Kidney (tissue), 14 donors: ENCODE data around the gene CHRD. TPM values are rescaled to one million over a fixed set of nuclear protein-coding genes. Genes with fewer than 3 reads are reported as not detected.
A peak's percentile ranks its signal among the peaks of the same experiment; 100 is the strongest.

Experiments used
- DNase-seq, 5 donors: peaks; one replicate each; pipeline ENCODE4 v3.0.0-alpha.2; 2013 to 2020
- FAIRE-seq: peaks from 2 replicates; lab custom pipeline; 2012; peaks lifted over from hg19 to GRCh38; lab: Jason Lieb, UNC
- H3K27ac ChIP-seq, 2 donors: one replicate each; pipeline ENCODE4 v1.7.0; 2013; ENCODE audit warnings: low read depth in 2 of 2, low read length in 2 of 2, inconsistent platforms in 1 of 2
- H3K27me3 ChIP-seq: one replicate; pipeline ENCODE4 v1.7.1; 2013; ENCODE audit warnings: low read length, inconsistent platforms; ENCODE audit not compliant: control insufficient read depth, insufficient read depth
- H3K36me3 ChIP-seq, 3 donors: one replicate each; pipeline versions ENCODE4 v1.7.0 to v1.7.1; 2013; ENCODE audit warnings: low read length in 3 of 3, control low read depth in 1 of 3, inconsistent platforms in 1 of 3; ENCODE audit not compliant: insufficient read depth in 3 of 3, control insufficient read depth in 2 of 3
- H3K4me1 ChIP-seq, 3 donors: one replicate each; pipeline versions ENCODE4 v1.7.0 to v1.7.1; 2013; ENCODE audit warnings: low read length in 3 of 3, inconsistent platforms in 1 of 3, low read depth in 1 of 3; ENCODE audit not compliant: control insufficient read depth in 2 of 3, insufficient read depth in 2 of 3
- H3K4me3 ChIP-seq, 3 donors: one replicate each; pipeline versions ENCODE4 v1.7.0 to v1.8.1; 2013; ENCODE audit warnings: low read length in 3 of 3, control low read depth in 1 of 3, inconsistent platforms in 1 of 3
- H3K9ac ChIP-seq, 3 donors: one replicate each; pipeline versions ENCODE4 v1.7.0 to v1.7.1; 2013; ENCODE audit warnings: low read length in 3 of 3, control low read depth in 1 of 3, inconsistent platforms in 1 of 3
- H3K9me3 ChIP-seq, 3 donors: one replicate each; pipeline versions ENCODE4 v1.7.0 to v1.7.1; 2013; ENCODE audit warnings: low read length in 3 of 3, control low read depth in 1 of 3, inconsistent platforms in 1 of 3; ENCODE audit not compliant: control insufficient read depth in 2 of 3, insufficient read depth in 1 of 3
- CTCF ChIP-seq: IDR thresholded peaks from 3 replicates; pipeline ENCODE4 v1.5.1; 2012; ENCODE audit warnings: mild to moderate bottlenecking, moderate library complexity, borderline replicate concordance; ENCODE audit not compliant: insufficient read depth; ENCODE audit errors: extremely low read depth
- intact Hi-C: fragments of 100-400 bp; cut with DNase I; formaldehyde crosslinking; loops from one replicate; pipeline ENCODE4 v1.11.1; 2022
- polyA plus RNA-seq: library from polyadenylated mRNA; stranded (reverse); fragments of 350-450 nt; fragmentation: Illumina TruSeq; extraction: RNeasy Lipid Tissue Mini Kit (QIAGEN cat#74804); gene quantifications from one replicate; pipeline ENCODE4 v1.2.3, GENCODE V29; 2014; ENCODE audit warnings: low read depth, low replicate concordance; ENCODE audit not compliant: insufficient read depth
- total RNA-seq: library from RNA; stranded (reverse); fragmentation: NEBNext Ultra II Directional; extraction: Animal tissue kit (Norgen Biotek cat#: 25700); gene quantifications from one replicate; pipeline ENCODE4 v1.2.1, GENCODE V29; 2021
- donor health status: control.
- donor health status: control.
- donor health status: control.
- donor health status: control.
- donor health status: control.
- donor health status: DM: yes; HTN: yes; CAD: no.
- donor health status: Normal renal cell carcinoma (clear cell type).

The CHRD gene
- total and polyA plus RNA-seq, 2 donors from 2014 or later: 16.8 to 18.6 TPM

- FAIRE-seq (no peak), DNase-seq (peak; percentile 72 to 93 (median 86))
- Histone ChIP-seq H3K27ac (peak overlapping the region in 1 of 2 donors; percentile 48), H3K27me3 (no peaks in the 10 kb centered on the region), H3K36me3 (peaks cover 2 to 6% (median 6%) of the 10 kb centered on the region in 3 donors), H3K9ac (no peak overlapping the region), H3K9me3 (no peaks in the 10 kb centered on the region), H3K4me1 (peaks cover 0 to 8% (median 4%) of the 10 kb centered on the region in 3 donors), H3K4me3 (no peak overlapping the region)
- TF ChIP-seq CTCF: peak; percentile 41
- intact Hi-C loops: no loop called here
Observed at GRCh38 chr3:184345317-184346144, 34.3 kb upstream of the CHRD start.

GRCh38 chr3:184346480-184347190 lies 33.2 kb upstream of the CHRD start:
- H3K27me3 ChIP-seq: no peaks in the 10 kb centered on the region
- no peak for TF ChIP-seq CTCF
- no peaks in the 10 kb centered on the region for H3K9me3 ChIP-seq
- H3K9ac ChIP-seq: no peak overlapping the region
- H3K27ac ChIP-seq: no peak overlapping the region
- no peak overlapping the region for H3K4me3 ChIP-seq
- intact Hi-C loops: no loop called here
- DNase-seq (peak in 1 of 5 donors; percentile 72), FAIRE-seq (no peak)
- peaks cover 0 to 8% (median 4%) of the 10 kb centered on the region in 3 donors for H3K4me1 ChIP-seq
- peaks cover 2 to 6% (median 6%) of the 10 kb centered on the region in 3 donors for H3K36me3 ChIP-seq

- intact Hi-C loops: no loop called here
- Histone ChIP-seq H3K4me3 (no peak overlapping the region), H3K36me3 (peaks cover 1 to 5% (median 4%) of the 10 kb centered on the region in 3 donors), H3K27me3 (no peaks in the 10 kb centered on the region), H3K9me3 (no peaks in the 10 kb centered on the region), H3K9ac (no peak overlapping the region), H3K4me1 (peaks cover 0 to 8% (median 4%) of the 10 kb centered on the region in 3 donors), H3K27ac (no peak overlapping the region)
- DNase-seq: no peak
- no peak for TF ChIP-seq CTCF
- FAIRE-seq: no peak
Observed at GRCh38 chr3:184347321-184348056, 32.4 kb upstream of the CHRD start.
